ENCODE results near the gene POTEH.
"Not testable (repeated sequence)": the region's sequence is repeated elsewhere in the genome, so short reads cannot be mapped to it uniquely, and the experiment has no call there.

The POTEH gene

GRCh38 chr22:15721884-15722283 lies 32.1 kb downstream of the POTEH start:
- DNase-seq (ENCODE audit: low read depth in 1 of 2, low spot score in 1 of 2); in situ Hi-C loops (cut with HindIII; ENCODE audit: low pct_unique_long_range_greater_than_20kb, low sequenced_read_pairs): not testable (repeated sequence)

DNA sequence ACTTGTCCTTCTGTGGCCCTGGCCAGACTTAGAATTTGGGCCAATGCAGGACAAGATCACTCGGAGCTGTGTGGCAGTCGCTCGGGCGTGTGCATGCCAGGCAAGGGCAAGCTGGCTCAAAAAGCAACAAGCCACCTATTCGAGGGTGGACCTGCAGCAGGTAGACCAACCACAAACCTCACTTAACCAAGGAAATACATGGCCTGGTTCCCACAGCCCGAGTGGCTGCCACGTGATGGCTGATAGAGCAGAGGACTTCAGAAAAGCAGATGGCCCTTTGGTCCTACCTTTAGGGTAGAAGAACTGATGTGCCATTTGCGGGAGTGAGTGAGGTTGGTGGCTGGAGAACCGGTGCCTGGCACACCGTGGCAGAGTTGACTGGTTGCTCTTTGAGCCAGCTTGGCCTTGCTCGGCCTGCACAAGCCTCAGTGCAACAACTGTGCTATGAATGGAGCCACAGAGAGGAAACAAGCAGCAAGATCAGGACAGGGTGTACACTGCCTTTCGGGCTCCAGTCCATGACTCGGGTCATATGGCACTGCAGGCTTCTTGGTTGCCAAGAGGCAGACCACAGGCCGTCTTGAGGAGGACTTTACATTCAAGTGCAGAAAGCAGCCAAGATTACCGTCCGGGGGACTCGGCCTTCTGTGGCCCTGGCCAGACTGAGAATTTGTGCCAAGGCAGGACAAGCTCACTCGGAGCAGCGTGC lies 39.5 kb downstream of the POTEH start:
- in situ Hi-C loops (cut with HindIII; ENCODE audit: low pct_unique_long_range_greater_than_20kb, low sequenced_read_pairs); DNase-seq (ENCODE audit: low read depth in 1 of 2, low spot score in 1 of 2): not testable (repeated sequence)

DNA sequence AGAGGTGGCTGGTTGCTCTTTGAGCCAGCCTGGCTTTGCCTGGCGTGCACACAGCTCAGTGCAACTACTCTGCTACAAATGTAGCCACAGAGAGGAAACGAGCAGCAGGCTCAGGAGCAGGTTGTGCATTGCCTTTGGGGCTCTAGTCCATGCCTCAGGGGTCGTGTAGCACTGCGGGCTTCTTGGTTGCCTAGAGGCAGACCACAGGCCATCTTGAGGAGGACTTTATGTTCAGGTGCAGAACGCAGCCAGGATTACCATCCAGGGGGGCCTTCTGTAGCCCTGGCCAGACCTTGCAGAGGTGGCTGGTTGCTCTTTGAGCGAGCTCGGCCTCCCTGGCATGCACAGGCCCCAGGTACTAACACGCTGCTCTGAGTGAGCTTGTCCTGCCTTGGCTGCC lies 41.2 kb downstream of the POTEH start:
- in situ Hi-C loops (cut with HindIII; ENCODE audit: low pct_unique_long_range_greater_than_20kb, low sequenced_read_pairs): not testable (repeated sequence)

DNA sequence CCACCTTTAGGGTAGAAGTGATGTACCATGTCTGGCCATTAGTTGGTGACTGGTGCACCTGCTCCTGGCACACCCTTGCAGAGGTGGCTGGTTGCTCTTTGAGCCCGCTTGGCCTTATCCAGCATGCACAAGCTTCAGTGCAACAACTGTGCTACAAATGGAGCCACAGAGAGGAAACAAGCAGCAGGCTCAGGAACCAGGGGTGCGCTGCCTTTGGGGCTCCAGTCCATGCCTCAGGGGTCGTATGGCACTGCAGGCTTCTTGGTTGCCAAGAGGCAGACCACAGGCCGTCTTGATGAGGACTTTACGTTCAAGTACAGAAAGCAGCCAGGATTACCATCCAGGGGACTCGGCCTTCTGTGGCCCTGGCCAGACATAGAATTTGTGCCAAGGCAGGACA lies 44.6 kb downstream of the POTEH start:
- DNase-seq (ENCODE audit: low read depth in 1 of 2, low spot score in 1 of 2); in situ Hi-C loops (cut with HindIII; ENCODE audit: low pct_unique_long_range_greater_than_20kb, low sequenced_read_pairs): not testable (repeated sequence)

More for the DNA sequence above, 41.2 kb downstream of the POTEH start:
- DNase-seq (ENCODE audit: low read depth in 1 of 2, low spot score in 1 of 2): not testable (repeated sequence)

DNA sequence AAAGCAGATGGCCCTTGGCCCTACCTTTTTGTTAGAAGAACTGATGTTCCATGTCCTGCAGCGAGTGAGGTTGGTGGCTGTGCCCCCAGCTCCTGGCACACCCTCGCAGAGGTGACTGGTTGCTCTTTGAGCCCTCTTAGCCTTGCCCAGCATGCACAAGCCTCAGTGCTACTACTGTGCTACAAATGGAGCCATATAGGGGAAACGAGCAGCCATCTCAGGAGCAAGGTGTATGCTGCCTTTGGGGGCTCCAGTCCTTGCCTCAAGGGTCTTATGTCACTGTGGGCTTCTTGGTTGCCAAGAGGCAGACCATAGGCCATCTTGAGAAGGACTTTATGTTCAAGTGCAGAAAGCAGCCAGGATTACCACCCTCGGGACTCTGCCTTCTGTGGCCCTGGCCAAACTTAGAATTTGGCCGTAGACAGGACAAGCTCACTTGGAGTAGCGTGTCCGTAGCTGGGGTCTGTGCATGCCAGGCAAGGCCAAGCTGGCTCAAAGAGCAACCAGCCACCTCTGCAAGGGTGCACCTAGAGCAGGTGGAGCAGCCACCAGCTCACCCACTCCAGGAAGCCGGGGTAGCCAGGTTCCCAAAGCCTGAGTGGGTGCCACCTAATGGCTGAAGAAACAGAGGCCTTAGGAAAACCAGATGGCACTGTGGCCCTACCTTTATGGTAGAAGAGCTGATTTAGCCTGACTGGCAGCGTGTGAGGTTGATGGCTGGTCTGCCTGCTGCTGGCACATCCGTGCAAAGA lies 48.5 kb downstream of the POTEH start:
- DNase-seq (ENCODE audit: low read depth in 1 of 2, low spot score in 1 of 2); in situ Hi-C loops (cut with HindIII; ENCODE audit: low pct_unique_long_range_greater_than_20kb, low sequenced_read_pairs): not testable (repeated sequence)

DNA sequence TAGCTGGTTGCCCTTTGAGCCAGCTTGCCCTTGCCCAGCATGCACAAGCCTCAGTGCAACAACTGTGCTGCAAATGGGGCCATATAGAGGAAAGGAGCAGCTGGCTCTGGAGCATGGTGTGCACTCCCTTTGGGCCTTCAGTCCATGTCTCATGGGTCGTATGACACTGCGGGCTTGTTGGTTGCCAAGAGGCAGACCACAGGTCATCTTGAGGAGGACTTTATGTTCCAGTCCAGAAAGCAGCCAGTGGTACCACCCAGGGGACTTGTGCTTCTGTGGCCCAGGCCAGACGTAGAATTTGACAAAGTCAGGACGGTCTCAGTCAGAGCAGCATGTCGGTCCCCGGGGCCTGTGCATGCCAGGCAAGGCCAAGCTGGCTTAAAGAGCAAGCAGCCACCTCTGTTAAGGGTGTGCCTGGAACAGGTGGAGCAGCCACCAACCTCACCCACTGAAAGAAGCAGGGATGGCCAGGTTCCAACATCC lies 49.1 kb downstream of the POTEH start:
- DNase-seq (ENCODE audit: low read depth in 1 of 2, low spot score in 1 of 2); in situ Hi-C loops (cut with HindIII; ENCODE audit: low pct_unique_long_range_greater_than_20kb, low sequenced_read_pairs): not testable (repeated sequence)

GRCh38 chr22:15747636-15748323 lies 58.0 kb downstream of the POTEH start:
- DNase-seq (ENCODE audit: low read depth in 1 of 2, low spot score in 1 of 2); in situ Hi-C loops (cut with HindIII; ENCODE audit: low pct_unique_long_range_greater_than_20kb, low sequenced_read_pairs): not testable (repeated sequence)

GRCh38 chr22:15749181-15749970 lies 59.5 kb downstream of the POTEH start:
- in situ Hi-C loops (cut with HindIII; ENCODE audit: low pct_unique_long_range_greater_than_20kb, low sequenced_read_pairs); DNase-seq (ENCODE audit: low read depth in 1 of 2, low spot score in 1 of 2): not testable (repeated sequence)

DNA sequence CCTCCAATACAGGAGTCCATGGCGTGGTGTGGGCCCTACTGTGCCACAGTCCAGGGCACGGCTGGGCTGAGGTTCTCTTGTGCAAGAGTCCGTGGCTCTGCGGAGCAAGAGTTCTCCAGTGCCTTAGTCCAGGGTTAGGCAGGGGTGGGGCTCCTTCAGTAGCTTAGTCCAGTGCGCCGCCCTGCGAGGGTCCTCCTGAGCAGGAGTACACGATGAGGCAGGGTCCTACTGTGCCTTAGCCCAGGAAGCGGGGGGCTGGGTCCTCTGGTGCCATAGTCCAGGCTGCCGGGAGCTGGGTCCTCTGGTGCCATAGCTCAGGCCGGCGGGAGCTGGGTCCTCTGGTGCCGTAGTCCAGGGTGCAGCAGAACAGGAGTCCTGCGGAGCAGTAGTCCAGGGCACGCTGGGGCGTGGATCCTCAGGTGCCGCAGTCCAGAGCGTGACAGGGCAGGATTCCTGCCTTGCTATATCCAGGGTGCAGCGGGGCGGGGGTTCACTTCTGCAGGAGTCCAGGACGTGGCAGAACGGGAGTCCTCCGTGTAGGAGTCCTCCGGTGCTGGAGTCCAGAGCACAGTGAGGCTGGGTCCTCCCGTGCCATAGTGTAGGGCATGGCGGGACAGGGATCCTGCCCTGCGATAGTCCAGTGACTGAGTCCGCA lies 69.7 kb downstream of the POTEH start:
- DNase-seq (ENCODE audit: low read depth in 1 of 2, low spot score in 1 of 2); in situ Hi-C loops (cut with HindIII; ENCODE audit: low pct_unique_long_range_greater_than_20kb, low sequenced_read_pairs): not testable (repeated sequence)

GRCh38 chr22:15760388-15761150 lies 70.7 kb downstream of the POTEH start:
- DNase-seq (ENCODE audit: low read depth in 1 of 2, low spot score in 1 of 2); in situ Hi-C loops (cut with HindIII; ENCODE audit: low pct_unique_long_range_greater_than_20kb, low sequenced_read_pairs): not testable (repeated sequence)

GRCh38 chr22:15761151-15761777 lies 71.4 kb downstream of the POTEH start:
- in situ Hi-C loops (cut with HindIII; ENCODE audit: low pct_unique_long_range_greater_than_20kb, low sequenced_read_pairs); DNase-seq (ENCODE audit: low read depth in 1 of 2, low spot score in 1 of 2): not testable (repeated sequence)

DNA sequence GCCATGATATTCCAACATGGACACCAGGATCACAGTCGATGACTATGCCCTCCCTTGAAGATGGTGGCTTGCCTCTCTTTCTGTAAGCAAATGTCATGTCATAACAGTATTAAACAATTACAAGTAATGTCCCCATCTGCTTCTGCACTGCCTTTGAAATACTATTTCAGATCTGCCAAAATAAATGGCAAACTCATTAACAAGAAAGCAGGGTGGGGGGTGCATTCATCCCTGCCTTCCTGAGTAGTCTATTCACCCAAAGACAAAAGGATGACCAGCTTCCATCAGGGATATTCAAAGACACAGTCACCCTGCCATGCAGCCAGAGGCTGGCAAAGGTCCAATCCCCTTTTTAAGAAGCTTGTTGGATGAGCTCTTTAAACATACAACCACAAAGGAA lies 73.7 kb downstream of the POTEH start:
- DNase-seq (ENCODE audit: low read depth in 1 of 2, low spot score in 1 of 2); in situ Hi-C loops (cut with HindIII; ENCODE audit: low pct_unique_long_range_greater_than_20kb, low sequenced_read_pairs): not testable (repeated sequence)

Measured in T47D (cell line).